ENCODE results near the gene L3HYPDH.
"Not testable (repeated sequence)": the region's sequence is repeated elsewhere in the genome, so short reads cannot be mapped to it uniquely, and the experiment has no call there.

L3HYPDH gene

DNA sequence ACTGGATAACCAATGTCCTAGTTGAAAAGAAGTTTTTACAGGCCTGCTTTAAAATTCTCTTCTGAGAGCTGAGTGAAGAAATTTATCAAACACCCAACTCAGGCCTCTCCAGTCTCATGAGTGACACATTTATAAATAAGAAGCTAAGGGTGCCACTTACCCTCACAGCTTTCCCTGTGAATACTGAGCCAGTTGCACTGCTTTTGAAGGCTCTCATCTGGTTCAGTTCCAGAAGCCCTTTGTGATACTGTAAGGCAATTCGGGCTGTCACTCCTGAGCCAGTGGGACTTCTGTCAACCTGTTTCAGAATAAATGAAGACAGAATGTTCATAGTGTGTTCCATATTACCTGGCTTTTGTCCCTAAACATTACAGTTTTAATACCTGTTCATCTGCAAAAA is 8.5 kb downstream of the L3HYPDH start:
- DNase-seq, result no peak

DNA sequence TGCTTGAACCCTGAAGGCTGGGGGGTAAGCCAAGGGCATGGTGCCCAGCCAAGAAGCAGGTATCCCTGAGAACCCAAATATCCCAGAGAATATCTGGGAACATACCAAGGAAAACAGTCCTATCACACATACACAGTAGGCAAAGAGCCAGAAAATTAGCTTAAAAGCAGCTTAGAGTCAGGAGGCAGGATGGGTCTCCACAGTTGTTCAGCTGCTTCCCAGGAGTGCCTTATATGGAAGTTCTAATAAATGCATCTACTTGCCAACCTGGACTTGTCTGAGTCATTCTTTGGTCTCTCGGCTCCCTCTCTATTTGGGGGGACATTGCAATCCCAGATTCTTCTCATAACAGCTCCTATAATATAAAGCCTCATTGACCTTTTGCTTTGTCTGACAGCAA is 10.0 kb downstream of the L3HYPDH start:
- no peak for DNase-seq

DNA sequence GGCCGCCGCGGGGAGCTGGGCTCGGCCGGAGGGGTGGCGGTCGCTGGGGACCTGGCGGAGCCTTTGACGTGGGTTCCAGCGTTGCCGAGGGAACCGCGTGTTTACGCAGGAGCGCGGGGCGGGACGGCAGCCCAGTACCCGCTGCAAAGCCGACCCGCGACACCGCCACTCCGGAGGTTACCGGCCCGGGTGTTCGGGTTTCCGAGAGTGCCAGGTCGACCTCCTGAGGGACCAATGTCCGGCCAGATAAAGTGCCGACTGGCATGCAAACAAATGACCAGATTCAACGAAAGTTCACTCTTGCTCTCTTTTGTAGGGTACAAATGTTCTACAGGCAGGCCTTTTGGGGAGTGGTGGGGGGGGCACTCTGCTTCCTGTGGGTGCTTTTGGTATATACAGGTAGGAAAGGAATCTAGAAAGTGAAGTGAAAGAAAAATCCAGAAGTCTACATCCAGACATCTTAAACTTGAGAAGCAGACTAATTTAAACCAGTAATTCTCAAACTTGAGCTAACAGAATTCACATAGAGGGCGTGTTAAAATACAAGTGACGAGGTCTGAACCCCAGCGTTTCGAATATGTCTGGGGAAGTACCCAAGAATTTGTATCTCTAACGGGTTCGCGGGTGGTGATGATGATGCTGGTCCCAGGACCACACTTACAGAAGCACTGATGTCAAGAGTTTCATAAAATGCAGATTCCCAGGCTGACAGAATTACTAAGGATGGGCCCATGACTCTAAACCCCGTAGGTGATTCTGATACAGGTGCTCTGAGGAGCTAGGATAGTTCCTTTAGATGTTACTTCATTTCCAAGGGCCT is 18.7 kb downstream of the L3HYPDH start, which contains the start of gene GPR135:
Gene GPR135, minus strand, starts transcription at position 65 of the 820 bp plus-strand sequence. CDS start 154 bp downstream, outside the sequence.
- DNase-seq, result no peak

DNA sequence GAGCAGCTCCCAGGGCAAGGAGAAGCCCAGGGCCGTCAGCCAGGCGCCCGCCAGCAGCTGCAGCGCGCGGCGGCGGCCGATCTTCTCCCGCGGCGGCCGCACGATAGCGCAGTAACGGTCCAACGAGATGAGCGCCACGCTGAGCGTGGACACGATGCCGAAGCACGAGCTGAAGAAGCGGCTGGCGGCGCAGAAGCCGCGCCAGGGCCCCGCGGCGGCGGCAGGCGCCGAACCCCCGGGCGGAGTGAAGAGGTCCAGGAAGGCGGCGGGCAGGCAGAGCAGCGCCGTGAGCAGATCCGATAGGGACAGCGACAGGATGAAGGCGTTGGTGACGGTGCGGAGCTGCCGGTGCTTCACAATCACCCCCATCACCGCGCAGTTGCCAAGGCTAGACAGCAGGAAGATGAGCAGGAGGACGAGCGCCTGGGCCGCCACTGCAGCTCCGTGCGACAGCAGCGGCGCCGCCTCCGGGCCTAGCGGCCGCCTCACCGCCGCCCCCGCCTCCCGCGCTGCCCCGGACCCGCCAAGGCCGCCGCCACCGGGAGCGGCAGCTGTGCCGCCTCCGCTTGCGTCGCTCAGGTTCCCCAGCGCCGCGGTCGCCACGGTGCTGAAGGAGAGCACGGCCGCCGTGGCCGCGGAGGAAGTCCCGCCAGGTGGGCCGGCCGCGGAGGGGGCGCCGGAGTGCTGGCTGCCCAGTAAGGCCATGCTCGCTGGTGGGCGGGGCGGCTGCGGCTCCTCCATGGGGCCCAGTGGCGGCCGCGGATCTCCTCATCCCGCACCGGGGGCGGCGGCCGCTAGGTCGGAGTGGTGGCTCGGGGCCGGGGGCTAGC is 19.5 kb downstream of the L3HYPDH start:
- DNase-seq, result peak; percentile 66

DNA sequence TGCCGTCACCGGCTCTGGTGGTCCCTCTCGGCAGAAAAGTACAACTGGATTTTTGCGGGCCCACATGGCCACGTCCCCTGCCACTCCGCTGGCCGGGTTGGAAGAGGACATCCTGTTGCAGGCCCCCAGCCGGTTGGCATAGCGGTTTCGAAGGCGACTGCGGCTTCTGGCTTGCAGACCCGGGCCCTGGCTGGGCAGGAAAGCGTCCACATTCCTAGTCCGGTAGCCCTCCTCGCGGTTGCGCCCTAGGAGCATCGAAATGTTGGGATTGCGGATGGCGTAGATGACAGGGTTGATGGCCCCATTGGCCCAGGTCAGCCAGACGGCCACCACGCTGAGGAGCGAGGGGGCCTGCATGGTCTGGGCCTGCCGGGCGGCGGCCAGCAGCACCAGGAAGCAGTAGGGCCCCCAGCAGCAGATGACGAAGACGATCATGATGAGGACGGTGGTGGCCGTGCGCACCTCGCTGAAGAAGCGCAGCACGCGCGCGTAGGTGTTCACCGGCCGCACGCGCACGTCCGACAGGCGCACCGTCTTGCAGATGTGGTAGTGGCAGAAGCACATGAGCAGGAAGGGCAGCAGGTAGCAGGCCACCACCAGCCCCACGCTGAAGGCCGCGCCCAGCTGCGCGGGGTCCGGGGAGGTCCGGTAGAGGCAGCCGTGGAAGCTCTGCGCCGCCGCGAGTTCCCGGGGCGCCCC is 20.3 kb downstream of the L3HYPDH start:
- no peak for DNase-seq

DNA sequence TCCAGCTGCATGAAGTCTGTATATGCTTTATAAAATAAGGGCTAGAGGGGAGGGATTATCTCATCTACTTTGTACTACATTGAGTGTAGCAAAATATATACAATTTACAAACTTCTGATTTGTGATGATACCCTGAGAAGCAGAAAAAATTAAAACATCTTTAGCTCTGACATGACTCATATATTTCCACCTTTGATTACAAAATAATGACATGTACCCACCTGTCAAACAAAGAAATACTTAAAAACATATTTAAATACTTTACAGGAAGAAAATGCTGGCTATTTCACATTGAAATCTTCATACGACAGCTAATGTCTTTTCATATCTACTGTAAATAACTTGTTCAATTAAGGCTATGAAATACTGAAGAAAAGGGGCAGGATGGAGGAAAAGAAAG is 22.3 kb downstream of the L3HYPDH start:
- DNase-seq, result no peak

DNA sequence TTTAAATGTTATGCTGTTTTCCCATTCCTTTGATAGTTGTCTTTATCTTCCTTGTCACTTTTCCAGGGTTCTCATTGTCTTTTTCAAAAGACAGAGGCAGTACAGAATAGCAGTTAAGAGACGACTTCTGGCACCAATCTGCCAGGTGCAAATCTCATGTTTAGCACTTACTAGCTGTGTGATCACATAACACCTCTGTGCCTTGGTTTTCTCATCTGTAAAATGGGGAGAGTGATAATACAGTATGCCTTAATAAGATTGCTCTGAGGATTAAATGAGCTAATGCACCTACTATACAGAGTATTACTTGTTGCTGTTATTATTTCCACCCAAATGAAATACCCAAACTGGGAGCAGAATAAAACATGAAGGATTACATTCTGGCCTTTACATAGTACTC is 23.8 kb downstream of the L3HYPDH start:
- no peak for DNase-seq

DNA sequence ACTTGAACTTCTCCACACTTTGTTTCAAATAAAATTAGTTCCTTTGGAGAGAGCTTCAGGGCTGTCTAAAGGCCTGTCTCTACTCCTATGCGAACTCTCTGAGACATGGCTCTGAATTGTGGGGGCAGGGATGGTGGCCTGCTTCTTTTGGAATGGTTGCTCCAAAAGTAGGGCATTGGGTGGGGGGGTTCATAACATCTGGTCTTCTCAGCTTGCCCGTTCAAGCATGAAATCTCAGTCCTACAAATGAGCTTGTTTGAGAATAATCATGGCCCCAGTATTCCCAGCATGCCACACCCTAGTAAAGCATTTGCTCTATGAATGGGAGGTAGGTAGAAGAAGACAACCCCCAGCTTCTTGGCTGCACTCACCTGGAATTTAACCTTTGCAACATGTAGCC is 25.7 kb downstream of the L3HYPDH start:
- no peak for DNase-seq

DNA sequence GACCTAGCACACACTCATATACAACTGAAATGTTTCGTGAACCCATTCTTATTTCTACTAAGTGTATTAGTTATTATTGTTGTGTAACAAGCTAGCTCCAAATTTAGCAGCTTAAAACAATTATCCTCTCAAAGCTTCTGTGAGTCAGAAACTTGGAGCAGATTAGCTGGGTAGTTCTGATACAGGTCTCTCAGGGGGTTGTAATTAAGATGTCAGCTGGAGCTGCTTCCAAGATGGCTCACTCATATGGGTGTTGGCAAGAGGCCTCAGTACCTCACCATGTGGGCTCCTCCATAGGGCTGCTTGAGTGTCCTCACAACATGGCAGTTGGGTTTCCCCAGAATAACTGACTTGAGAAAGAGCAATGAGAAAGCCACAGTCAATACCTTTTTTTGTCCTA is 28.8 kb downstream of the L3HYPDH start:
- no peak for DNase-seq

DNA sequence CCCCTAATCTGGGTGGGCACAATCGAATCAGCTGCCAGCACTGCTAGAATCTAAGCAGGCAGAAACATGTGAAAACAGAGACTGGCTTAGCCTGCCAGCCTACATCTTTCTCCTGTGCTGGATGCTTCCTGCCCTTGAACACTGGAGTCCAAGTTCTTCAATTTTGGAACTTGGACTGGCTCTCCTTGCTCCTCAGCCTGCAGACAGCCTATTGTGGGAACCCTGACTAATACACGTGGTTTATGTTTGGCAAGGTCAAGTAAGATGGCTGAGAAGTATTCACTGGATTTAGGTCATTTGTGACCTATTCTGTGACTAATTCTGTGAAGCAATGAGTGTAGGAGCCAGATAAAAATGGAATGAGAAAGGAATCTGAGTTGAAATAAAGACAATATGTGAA is 30.1 kb downstream of the L3HYPDH start:
- DNase-seq, result no peak

DNA sequence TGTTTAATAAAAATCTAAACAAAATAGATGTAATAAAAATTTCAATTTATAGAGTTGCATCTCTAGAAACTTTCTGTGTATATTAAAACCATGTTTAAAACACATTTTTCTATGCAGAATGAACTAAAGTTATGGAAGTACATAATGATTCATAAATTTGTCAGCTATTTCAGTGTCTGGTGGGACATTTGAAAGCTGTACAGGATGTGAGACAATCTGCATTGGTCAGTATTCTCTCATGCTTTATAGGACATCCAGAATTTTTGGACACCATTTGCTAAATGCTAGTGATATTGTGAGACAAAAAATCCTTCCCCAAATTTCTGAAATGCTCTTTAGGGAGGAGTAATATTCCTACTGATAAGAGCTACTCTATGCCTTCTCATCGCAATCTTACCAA is 32.4 kb downstream of the L3HYPDH start:
- no peak for DNase-seq

DNA sequence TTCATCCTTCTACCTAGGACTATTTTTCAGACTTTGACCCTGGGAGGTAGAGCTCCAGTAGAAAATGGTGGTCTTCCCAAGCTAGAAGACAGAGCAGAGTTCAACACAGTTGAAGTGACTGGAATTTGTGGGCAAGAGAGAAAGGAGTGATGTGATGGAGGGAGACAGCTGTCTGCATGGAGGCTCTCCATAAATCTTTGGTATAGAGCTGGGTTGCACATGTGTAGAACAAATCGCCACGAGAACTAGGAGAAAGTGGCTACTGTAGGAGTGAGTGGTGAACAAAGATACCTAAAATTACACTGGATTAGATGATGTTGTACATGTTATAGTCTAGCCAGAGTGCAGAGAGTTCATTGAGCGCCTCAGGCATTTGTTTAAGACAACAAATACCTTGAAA is 33.5 kb downstream of the L3HYPDH start:
- DNase-seq, result no peak

DNA sequence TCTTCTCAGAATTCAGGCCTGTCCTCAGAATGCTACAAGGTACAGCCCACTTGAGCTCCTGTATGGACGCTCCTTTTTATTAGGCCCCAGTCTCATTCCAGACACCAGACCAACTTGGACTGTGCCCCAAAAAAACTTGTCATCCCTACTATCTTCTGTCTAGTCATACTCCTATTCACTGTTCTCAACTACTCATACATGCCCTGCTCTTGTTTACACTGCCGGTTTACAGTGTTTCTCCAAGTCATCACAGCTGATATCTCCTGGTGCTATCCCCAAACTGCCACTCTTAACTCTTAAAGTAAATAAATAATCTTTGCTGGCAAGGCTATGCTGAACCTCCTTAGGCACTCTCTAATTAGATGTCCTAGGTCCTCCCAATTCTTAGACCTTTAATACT is 35.5 kb downstream of the L3HYPDH start:
- not testable (repeated sequence) for DNase-seq

DNA sequence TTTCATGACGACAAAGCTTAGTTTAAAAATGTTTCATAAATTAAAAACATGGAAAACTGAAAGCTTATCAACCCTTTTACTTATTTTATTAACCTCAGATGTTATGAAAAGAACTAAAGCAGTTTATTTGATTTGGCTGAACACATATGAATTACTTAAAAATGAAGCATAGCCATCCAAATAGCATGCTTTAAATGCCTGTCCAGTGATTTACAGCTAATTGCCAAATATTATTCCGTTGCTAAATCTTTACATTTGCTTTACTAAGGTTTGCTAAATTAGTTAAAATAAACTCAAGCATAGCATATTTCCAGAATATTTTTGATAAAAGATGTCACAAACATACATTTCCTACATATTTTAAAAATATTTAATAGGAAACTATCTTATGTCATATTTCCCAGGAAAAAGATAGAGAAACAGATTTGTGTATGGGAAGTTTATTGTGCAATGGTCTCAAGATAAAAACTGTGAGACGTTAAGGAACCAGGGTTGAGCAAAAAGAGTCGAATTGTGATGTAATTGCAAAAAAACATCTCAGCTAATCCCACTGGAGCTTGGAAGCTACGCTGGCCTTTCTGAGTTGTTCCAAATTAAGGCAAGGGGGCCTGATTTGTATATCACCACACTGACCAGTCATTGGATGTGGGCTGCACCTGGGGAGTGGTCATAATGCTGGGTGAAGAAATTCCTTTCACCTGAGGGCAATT is 44.8 kb downstream of the L3HYPDH start:
- no peak for DNase-seq

DNA sequence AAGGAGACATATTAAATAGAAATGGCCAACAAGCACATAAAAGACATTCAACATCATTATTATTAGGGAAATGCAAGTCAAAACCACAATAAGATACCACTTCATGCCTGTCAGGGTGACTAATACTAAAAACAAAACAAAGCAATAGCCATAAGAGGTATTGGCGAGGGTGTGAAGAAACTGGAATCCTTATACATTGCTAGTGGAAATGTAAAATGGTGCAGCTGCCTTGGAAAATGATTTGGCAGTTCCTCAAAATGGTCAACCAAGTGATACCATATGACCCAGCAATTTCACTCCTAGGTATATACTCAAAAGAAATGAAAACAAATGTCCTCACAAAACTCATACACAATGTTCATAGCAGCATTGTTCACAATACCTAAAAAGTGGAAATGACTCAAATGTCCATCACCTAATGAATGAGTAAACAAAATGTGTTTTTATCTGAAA is 46.0 kb downstream of the L3HYPDH start:
- no peak for DNase-seq

DNA sequence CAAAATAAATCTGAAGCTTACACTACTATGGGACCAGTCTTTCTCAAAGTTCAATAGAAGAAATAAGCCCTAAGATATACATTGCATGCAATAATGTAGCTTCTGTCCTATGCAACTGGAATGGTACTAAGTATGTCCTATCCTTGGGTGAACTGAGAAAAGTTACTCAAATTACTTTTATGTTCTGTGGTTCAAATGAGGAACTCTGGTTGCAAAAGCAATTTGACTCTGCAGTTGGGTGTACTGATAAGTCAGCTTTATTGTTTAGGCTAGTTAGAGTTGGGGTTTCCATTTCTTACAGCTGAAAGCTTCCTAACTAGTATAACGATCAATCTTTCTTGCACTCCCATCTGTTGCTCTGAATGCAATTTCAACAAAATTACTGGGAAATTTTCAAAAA is 48.2 kb downstream of the L3HYPDH start:
- DNase-seq, result no peak

DNA sequence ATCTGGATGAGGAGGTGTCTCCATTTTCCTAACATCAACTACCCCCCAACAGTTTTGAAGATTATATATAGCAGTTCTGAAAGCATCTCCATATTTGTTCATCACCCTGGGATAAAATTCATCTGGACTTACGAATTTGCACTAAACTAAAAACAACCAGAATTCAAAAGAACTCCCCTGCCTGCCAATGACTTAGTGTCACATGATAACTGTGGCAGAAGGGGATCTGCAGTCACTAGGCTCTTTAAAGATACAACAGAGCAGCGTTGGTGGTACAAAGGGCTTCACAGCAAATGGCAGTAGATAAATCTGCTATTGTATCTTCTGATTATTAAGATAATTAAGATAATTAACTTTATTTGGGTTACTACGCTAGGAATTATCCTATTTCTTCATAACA is 49.1 kb downstream of the L3HYPDH start:
- DNase-seq, result no peak

DNA sequence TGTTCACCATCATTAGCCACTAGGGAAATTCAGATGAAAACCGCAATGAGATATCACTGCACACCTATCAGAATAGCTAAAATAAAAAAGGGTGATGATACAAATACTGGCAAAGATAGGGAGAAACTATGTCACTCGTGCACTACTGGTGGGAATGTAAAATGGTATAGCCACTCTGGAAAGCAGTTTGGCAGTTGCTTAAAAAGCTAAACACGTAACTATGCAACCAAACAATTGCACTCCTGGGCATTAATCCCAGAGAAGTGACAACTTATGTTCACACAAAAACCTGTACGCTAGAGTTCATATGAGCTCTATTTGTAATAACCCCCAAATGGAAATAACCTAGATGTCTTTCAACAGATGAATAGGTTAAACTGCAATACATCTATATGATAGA is 54.4 kb downstream of the L3HYPDH start:
- DNase-seq, result no peak

DNA sequence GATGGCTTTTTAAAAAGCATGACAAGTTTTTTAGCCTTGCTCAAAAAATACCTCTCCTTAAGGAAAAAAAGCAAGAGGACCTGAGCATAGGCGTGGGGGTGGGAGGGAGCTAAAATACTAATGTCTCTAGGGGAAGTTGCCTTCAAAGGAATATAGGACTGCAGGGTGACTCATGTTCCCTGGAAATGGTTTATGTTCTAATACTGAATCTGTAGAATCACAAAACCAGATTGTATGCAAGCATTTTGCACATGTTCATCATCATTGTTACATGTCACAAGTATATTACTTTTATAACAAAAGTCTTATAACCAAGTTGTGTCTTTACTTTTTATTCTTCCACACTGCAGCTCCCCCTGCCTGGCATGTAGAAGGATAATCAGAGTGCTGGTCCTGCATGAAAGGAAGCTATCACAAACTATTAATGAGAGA is 55.6 kb downstream of the L3HYPDH start:
- DNase-seq, result no peak

DNA sequence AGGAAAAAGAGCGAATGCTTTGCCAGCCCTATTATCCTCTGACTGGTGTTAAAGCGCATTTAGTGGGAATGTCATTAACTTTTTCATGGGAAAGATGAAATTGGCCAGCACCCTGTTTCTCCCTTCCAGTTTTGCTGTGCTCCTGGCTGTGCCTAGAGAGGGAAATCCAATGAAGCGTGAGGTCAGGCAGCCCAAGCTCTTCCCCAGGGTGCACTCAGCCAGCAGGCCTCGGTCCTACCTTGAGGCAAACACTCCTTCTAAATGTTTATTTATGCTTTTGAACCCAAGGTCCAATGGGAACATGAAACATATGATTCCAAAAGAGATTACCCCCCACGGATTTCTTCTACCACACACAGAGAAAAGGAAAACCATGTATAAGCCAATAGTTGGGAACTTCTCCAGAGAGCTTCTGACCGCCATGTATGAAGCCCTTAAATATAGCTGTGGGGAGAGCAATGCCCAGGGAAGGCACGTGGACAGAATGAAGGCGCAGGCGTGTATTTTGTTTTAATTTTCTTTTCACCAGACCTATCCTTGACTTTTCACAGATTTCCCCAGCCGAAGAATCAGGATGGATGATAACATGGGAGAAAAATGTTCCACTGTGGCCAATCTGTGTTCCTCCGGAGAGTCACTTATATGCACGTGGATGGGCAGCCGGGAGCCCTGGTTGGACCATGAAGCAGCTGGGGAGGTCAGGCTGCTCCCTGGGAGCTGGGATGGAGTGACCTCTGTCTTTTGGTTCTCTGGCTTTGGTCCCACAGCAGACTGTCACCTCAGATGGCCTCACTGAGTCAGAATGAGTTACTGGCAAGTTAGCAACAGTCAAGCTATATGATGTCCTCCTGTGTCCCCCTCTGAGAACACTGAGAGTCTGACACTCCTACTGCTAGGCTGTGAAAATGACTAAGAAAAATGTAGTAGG is 56.3 kb downstream of the L3HYPDH start:
- DNase-seq, result no peak

DNA sequence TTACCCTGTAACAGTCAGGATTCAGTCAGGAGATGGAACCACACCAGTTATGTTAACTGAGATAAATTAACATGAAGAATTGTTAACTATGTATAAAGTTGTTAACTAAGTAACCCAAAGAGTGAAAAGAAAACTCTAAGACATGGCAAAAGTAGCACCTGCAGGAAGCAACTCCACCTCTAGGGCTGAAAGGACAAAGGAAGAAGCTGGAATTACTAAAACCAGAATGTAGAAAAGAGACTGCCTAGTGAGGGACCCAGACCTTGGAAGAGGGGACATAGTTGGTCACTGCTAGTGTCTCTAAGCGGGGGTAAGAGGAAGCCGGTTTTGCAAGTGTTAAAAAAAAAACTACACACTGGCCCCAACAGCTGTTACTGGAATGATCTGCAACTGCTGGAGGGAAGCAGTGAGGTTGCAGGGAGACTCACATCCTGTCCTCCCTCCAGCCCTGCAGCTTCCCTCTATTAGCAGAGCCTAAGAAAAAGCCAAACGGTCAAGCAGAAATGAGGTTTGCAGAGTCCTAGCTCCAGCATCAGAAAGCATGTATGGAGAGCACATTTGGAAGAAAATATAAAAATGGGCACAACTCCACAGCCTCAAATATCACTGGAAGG is 58.8 kb downstream of the L3HYPDH start:
- no peak for DNase-seq

Data from activated T-cell treated with anti-CD3 and anti-CD28 coated beads, Interleukin-2, amount 50 U/mL, for 1 hour (primary cell).